GOT3 (cell line): ENCODE results near the gene TNS1.
"Not testable (repeated sequence)": the region's sequence is repeated elsewhere in the genome, so short reads cannot be mapped to it uniquely, and the experiment has no call there.

Experiments
- DNase-seq: peaks from one replicate; lab custom pipeline; 2025; ENCODE audit warnings: mixed read lengths; lab: John Stamatoyannopoulos, UW

TNS1 gene

GRCh38 chr2:218029366-218030360 is 26.9 kb upstream of the TNS1 start:
- no peak for DNase-seq

- DNase-seq = no peak
These were observed 26.0 kb upstream of the TNS1 start for GRCh38 chr2:218028562-218029348.

GRCh38 chr2:218028189-218028495 is 25.3 kb upstream of the TNS1 start:
- no peak for DNase-seq

- no peak for DNase-seq
These were observed 24.8 kb upstream of the TNS1 start for GRCh38 chr2:218027426-218028188.

GRCh38 chr2:218026676-218027425 is 24.1 kb upstream of the TNS1 start:
- no peak for DNase-seq

- DNase-seq = no peak
These were observed 23.4 kb upstream of the TNS1 start for GRCh38 chr2:218026244-218026643.

- no peak for DNase-seq
These were observed 22.1 kb upstream of the TNS1 start for GRCh38 chr2:218024871-218025270.

- no peak for DNase-seq
These were observed 21.5 kb upstream of the TNS1 start for GRCh38 chr2:218024336-218024735.

- no peak for DNase-seq
These were observed 20.8 kb upstream of the TNS1 start for GRCh38 chr2:218023636-218024035.

- DNase-seq = no peak
These were observed 20.2 kb upstream of the TNS1 start for GRCh38 chr2:218022851-218023530.

GRCh38 chr2:218022131-218022850 is 19.5 kb upstream of the TNS1 start:
- no peak for DNase-seq

- DNase-seq = no peak
These were observed 18.8 kb upstream of the TNS1 start for GRCh38 chr2:218021536-218022071.

- no peak for DNase-seq
These were observed 18.3 kb upstream of the TNS1 start for GRCh38 chr2:218020966-218021535.

- no peak for DNase-seq
These were observed 17.5 kb upstream of the TNS1 start for GRCh38 chr2:218020281-218020680.

- no peak for DNase-seq
These were observed 16.7 kb upstream of the TNS1 start for GRCh38 chr2:218019411-218020060.

GRCh38 chr2:218018842-218019125 is 16.0 kb upstream of the TNS1 start:
- DNase-seq = not testable (repeated sequence)

- DNase-seq = no peak
These were observed 14.6 kb upstream of the TNS1 start for GRCh38 chr2:218017211-218018053.

GRCh38 chr2:218016810-218017209 is 14.0 kb upstream of the TNS1 start:
- no peak for DNase-seq
